ENCODE data around the gene CAMK1D.

Gene CAMK1D

DNA sequence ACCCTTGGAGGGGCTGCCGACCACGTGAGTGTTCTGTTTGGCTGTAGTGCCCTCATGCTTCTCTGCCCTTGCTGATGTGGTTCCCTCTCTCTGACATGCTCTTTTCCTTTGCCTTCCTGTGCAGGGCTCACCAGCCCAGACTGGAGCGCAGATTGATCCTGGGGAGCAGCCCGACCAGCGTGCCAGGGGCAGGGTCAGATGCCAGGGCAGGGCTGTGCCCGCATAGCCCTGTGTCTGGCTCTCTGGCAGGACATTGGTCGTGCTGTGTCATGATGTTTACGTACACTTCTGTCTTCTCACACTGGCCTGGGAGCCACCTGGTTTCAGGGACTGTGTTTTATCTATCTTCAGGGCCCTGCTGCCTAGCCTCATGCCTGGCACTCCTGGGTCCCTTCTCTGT lies 300.8 kb downstream of the CAMK1D start:
- no peak overlapping the region for H3K4me3 ChIP-seq (ENCODE audit: low read depth, low read length)
- no peak overlapping the region for H3K27ac ChIP-seq (ENCODE audit: extremely low read depth, low read depth, low read length)
- no peaks in the 10 kb centered on the region for H3K36me3 ChIP-seq (ENCODE audit: control insufficient read depth in 2 of 2, insufficient read depth in 1 of 2, low read length in 2 of 2)
- H3K9me3 ChIP-seq (ENCODE audit: control insufficient read depth, insufficient read depth, low read depth, low read length): no peaks in the 10 kb centered on the region
- H3K4me1 ChIP-seq (ENCODE audit: control insufficient read depth, insufficient read depth, low read length): no peaks in the 10 kb centered on the region
- POLR2A ChIA-PET: no interaction called here
- TF ChIP-seq, protein P1, sequence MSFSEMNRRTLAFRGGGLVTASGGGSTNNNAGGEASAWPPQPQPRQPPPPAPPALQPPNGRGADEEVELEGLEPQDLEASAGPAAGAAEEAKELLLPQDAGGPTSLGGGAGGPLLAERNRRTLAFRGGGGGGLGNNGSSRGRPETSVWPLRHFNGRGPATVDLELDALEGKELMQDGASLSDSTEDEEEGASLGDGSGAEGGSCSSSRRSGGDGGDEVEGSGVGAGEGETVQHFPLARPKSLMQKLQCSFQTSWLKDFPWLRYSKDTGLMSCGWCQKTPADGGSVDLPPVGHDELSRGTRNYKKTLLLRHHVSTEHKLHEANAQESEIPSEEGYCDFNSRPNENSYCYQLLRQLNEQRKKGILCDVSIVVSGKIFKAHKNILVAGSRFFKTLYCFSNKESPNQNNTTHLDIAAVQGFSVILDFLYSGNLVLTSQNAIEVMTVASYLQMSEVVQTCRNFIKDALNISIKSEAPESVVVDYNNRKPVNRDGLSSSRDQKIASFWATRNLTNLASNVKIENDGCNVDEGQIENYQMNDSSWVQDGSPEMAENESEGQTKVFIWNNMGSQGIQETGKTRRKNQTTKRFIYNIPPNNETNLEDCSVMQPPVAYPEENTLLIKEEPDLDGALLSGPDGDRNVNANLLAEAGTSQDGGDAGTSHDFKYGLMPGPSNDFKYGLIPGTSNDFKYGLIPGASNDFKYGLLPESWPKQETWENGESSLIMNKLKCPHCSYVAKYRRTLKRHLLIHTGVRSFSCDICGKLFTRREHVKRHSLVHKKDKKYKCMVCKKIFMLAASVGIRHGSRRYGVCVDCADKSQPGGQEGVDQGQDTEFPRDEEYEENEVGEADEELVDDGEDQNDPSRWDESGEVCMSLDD (tag by site-specific recombination; IDR thresholded peaks at IDR 0.05): no peak
- TF ChIP-seq YY2 (tag by site-specific recombination; IDR thresholded peaks at IDR 0.05): no peak
- TF ChIP-seq ZNF830 (tag by site-specific recombination; IDR thresholded peaks at IDR 0.05; ENCODE audit: low read depth): no peak
- CTCF ChIA-PET: interaction anchor here (0.7 kb wide), 1 partner anchor 30 kb away, joined by 5 read pairs; no protein-coding TSS in a partner anchor

DNA sequence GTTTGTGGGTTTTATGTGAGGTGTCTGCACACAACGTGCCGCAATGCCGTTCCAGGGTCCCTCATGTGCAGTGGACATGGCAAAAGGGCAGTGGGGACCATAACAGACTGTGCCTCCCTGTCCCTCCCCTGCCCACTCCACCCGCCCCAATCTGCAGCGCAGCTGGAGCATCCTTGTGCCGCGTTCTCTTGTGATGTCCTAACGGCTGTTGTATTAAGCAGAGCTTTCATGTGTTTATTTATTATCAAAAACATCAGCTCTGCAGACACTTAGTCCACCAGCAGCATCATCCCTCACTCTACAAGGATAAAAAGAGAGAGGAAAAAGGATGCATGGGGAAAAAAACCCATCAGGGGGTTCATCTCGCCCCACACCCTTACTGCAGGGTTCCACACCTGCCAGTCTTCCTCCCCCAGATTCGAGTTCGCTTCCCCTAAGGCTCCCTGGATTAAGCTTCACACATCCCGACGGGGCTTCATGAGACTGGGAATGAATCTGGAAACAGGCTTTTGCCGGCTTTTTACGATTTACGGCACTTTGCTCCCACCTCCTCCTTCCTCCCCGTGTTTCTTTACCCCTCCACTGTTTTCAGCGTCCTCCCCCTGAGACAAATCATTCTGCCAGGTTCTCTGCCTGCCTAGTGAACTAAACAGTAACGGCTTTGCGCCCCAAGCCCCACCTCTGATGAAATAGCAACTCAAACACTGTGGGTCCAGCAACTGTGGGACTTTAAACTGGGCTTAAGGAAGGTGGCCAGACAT lies 301.4 kb downstream of the CAMK1D start:
- ChIA-PET CTCF (interaction anchor here (0.6 kb wide), 1 partner anchor 231 kb away, joined by 4 read pairs; no protein-coding TSS in a partner anchor), POLR2A (no interaction called here)
- Histone ChIP-seq H3K4me3 (ENCODE audit: low read depth, low read length) (no peak overlapping the region), H3K36me3 (ENCODE audit: control insufficient read depth in 2 of 2, insufficient read depth in 1 of 2, low read length in 2 of 2) (no peaks in the 10 kb centered on the region), H3K4me1 (ENCODE audit: control insufficient read depth, insufficient read depth, low read length) (no peaks in the 10 kb centered on the region), H3K9me3 (ENCODE audit: control insufficient read depth, insufficient read depth, low read depth, low read length) (no peaks in the 10 kb centered on the region), H3K27ac (ENCODE audit: extremely low read depth, low read depth, low read length) (no peak overlapping the region)
- no peak for TF ChIP-seq KLF10 (tag by site-specific recombination; IDR thresholded peaks at IDR 0.05)
- no peak for TF ChIP-seq ZBTB1 (tag by site-specific recombination; IDR thresholded peaks at IDR 0.05)
- no peak for TF ChIP-seq ZXDB (tag by site-specific recombination; IDR thresholded peaks at IDR 0.05)
- TF ChIP-seq ZNF660 (tag by site-specific recombination; IDR thresholded peaks at IDR 0.05): no peak

DNA sequence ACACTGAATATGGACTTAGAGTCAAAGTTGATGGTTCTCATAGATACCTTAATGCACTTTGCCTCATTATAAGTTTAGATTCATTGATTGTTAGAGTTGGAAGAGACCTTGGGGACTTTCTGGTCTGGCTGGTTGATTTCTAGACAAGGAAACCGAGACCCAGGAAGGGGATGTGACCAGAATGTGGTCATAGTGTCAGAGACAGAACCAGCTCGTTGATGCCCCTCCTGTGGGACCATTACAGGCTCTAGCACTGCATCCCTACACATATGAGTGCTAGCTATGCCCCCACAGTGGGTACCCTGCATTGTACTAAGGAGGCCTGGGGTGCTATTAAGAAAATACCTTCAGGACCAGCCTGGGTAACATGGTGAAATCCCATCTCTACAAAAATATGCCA lies 306.6 kb downstream of the CAMK1D start:
- no peak overlapping the region for H3K4me3 ChIP-seq (ENCODE audit: low read depth, low read length)
- H3K4me1 ChIP-seq (ENCODE audit: control insufficient read depth, insufficient read depth, low read length): no peaks in the 10 kb centered on the region
- H3K9me3 ChIP-seq (ENCODE audit: control insufficient read depth, insufficient read depth, low read depth, low read length): no peaks in the 10 kb centered on the region
- ChIA-PET CTCF (interaction anchor here (0.5 to 3.9 kb wide), 35 partner anchors 8 to 1162 kb away, joined by 3 to 34 read pairs (median 4); no protein-coding TSS in a partner anchor), POLR2A (interaction anchor here (0.6 kb wide), 1 partner anchor 407 kb away, joined by 3 read pairs; no protein-coding TSS in a partner anchor)
- TF ChIP-seq ZNF791 (tag by site-specific recombination; IDR thresholded peaks at IDR 0.05) (no peak), ZNF148 (tag by site-specific recombination; IDR thresholded peaks at IDR 0.05; ENCODE audit: borderline replicate concordance) (no peak), ATF2 (tag by site-specific recombination; IDR thresholded peaks at IDR 0.05; ENCODE audit: low read depth) (no peak), MZF1 (tag by site-specific recombination; IDR thresholded peaks at IDR 0.05; ENCODE audit: borderline replicate concordance) (no peak), GLIS2 (tag by site-specific recombination; IDR thresholded peaks at IDR 0.05) (no peak), ZNF473 (tag by site-specific recombination; IDR thresholded peaks at IDR 0.05) (no peak), ZNF768 (tag by site-specific recombination; IDR thresholded peaks at IDR 0.05) (no peak), HOXC10 (CRISPR knock-in tag; IDR thresholded peaks at IDR 0.05) (no peak)
- TF ChIP-seq, protein P2, sequence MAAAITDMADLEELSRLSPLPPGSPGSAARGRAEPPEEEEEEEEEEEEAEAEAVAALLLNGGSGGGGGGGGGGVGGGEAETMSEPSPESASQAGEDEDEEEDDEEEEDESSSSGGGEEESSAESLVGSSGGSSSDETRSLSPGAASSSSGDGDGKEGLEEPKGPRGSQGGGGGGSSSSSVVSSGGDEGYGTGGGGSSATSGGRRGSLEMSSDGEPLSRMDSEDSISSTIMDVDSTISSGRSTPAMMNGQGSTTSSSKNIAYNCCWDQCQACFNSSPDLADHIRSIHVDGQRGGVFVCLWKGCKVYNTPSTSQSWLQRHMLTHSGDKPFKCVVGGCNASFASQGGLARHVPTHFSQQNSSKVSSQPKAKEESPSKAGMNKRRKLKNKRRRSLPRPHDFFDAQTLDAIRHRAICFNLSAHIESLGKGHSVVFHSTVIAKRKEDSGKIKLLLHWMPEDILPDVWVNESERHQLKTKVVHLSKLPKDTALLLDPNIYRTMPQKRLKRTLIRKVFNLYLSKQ (tag by site-specific recombination; IDR thresholded peaks at IDR 0.05; ENCODE audit: borderline replicate concordance): no peak
- H3K36me3 ChIP-seq (ENCODE audit: control insufficient read depth in 2 of 2, insufficient read depth in 1 of 2, low read length in 2 of 2): no peaks in the 10 kb centered on the region
- no peak overlapping the region for H3K27ac ChIP-seq (ENCODE audit: extremely low read depth, low read depth, low read length)

Data from HEK293 (cell line).